ENCODE results near the gene SLC38A7.
"Not testable (repeated sequence)": the region's sequence is repeated elsewhere in the genome, so short reads cannot be mapped to it uniquely, and the experiment has no call there.

SLC38A7 gene

DNA sequence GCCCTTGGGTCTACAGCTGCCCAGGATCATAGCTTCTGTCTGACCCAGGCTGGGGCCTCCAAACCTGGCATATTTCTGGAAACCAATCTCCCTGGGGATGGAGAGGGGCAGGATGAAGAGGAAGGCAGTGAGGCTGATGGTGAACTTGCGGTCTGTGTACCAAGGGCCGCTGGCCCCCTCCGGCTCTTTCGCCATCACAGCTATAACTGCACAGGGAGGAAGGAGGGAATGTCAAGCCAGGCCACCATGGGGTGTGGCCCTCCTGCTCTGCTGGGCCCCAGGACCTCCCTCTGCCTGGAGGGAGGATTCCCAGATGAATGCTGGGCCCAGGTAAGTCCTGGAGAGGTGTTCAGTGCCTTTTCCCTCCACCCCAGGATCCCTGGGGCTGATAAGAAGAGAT, 6.3 kb downstream of the SLC38A7 start:
- DNase-seq, result no peak

DNA sequence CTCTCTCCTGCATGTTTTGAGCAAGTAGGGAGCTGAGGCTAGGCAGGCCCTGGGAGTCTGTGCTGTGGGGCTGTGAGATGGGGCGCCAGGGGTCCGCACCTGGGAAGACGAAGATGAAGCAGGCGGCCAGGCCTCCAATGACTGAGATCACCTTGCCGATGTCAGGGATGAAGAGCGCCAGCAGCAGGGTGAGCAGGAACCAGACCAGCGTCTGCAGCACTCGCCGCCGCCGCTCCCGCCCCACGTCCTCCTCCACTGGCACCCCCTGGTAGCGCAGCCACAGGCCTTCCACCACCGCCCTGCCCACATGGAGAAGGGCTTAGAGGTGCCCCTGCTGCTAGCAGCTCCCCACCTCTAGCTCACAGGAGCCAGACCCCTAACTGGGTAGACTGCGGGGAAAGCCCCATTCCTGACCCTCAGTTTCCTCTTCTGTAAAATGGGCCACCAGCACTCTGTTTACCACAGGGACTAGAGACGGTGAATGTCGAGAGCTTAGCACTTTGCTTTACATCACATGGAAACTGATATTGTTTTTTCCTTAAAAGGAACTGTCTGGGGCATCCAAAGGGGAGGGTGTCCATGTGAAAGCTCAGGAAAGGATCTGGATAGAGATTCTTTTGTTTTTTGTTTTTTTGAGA, 13.5 kb downstream of the SLC38A7 start:
- DNase-seq, result no peak

DNA sequence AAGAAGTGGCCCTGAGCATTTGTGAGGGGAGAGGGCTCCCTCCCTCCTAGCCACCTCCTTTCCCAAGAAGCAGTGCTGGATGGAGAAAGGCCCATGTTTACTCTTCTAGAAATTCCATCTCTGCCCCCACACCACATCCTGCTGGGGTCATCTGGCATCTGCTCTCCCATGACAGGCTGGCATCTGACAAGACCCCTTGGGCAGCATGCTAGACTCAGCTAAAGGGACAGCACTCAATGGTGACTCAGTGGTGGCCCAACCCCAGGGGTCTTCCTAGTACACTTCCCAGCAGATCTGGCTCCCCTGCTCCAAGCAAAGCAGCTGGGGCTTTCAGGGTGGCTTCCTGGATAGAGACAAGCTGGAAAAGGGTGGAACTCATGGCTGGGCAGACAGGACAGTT, 14.4 kb downstream of the SLC38A7 start:
- DNase-seq, result no peak

DNA sequence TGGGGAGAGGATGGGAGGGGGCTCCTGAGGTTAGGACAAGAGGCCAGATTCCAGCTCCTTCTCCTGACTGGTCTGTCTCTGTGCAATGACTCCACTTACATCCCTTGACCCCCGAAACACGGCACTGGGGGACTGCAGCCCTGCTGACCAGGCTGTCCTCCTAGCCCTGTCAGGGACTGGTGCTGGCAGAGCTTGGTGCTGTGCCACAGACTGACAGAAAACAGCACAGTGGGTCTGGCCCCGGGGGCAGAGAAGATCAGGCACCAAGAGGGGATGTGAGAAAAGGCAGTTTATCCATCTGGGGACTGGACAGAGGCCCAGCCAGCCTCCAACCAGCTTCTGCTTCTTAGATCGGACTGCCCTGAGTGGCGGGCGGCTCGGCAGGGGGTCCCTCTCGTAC, 19.4 kb downstream of the SLC38A7 start:
- no peak for DNase-seq

DNA sequence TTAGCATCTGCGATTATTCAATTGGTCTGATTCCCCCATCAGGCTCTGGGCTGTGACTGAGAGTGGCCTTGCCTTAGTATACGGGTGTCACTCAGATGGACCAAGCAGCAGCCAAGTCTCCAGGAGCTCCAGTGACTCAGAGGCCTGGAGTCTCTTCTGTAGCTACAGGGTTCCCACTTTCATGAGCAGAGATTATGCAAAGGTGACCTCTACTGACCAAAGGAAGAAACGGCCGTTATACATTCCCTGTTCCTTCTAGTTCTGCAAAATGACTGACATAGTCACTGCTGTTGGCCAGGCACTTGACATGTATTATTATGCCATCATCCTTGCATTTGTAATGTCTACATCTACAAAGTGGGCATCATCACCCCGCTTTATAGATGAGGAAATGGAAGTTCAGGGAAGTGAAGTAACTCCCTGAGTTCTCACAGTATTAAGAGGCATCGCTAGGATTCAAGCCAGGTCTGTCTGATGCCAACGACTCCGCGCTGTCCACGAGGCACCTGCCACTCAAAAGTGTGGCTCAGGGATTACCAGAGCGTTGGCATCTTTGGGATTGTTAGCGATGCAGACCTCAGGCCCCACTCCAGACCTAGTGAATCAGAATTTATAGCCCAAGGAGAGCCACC, 23.3 kb downstream of the SLC38A7 start:
- DNase-seq, result peak; percentile 90

DNA sequence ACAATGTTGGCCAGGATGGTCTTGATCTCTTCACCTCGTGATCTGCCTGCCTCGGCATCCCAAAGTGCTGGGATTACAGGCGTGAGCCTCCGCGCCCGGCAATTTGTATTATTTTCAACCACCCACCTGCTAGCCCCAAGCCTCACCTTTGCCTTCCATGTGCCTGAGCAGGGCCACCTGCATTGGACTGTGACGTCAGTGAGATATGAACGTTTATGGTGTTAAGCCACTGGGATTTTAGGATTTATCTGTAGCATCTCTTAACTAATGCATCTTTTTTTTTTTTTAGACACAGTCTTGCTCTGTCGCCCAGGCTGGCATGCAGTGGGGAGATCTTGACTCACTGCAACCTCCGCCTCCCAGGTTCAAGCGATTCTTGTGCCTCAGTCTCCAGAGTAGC, 24.7 kb downstream of the SLC38A7 start:
- not testable (repeated sequence) for DNase-seq

DNA sequence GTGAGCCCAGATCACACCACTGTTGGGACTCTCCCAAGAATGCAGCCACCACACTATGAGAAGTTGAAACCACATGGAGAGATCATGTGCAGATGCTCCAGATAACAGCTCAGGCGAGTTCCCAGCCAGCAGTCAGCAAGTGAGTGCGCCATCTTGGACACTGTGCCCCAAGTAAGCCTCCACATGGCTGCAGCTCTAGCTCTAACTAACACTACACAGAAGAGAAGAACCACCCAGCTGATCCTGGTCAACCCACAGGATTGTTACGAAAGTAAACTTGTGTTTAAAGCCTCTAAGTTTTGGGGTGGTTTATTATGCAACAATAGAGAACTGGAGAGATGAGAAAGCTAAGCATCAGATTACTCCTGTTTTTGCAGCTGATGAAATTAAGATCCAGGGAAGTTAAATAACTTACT, 25.8 kb downstream of the SLC38A7 start:
- no peak for DNase-seq

DNA sequence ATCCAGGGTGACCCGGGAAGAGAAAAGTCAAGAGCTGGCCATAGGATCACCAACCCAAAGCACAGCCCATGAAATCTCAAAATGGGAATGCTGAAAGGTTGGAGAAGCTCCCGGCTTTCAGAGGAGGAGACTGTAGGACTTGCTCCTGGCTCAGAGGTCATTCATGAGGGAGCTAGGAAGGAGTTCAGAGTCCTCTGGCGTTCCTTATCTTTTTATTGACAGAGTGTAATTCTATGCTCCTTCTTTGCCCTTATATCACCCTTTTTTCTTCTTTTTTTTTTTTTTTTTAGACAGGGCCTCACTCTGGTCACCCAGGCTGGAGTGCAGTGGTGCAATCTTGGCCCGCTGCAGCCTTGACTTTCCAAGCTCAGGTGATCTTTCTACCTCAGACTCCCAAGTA, 27.7 kb downstream of the SLC38A7 start:
- DNase-seq, result no peak

DNA sequence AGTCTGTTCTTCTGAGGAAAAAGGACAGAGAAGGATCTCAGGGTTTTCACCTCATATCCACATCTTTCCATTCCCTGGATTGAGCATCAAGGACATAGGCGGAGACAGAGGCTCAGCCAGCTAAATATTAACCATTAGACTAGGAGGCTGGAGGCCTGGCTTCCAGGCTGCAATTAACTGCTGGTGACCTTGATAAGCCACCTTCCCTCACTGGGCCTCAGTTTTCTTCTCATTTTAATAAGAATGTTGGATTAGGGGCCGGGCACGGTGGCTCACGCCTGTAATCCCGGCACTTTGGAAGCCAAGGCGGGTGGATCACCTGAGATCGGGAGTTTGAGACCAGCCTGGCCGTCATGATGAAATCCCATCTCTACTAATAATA, 29.4 kb downstream of the SLC38A7 start:
- no peak for DNase-seq

DNA sequence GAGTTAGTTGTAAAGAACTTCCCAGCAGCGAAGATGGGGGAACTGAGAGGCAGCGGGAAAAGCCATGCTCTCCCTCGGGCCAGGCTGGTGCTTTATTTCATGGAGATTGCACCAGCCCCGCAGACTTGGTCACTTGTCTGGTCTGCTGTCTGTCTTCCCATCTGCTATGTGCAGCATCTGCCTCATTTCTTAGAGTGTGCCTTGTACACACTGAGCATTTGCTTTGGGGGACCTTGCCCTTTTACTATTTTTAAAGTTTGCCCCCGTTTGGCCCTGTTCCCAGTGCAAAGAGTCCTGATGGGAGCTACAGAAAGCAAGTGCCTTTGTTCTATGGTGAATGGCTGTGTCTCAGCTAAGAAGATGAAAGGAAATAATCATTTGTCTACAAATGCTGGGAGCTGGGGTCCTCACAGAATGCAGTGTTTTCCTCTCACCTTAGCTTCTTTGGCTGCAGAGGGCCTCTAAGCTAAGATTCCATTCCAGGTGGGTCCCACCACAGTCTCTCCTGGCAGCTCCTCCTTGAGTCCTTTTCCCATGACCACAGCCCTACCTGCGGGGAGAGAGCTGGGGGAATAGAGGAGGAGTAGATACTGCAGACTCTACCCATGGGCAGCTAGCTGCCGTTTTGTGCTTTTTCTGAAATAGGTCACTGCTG, 29.9 kb downstream of the SLC38A7 start:
- DNase-seq, result no peak

DNA sequence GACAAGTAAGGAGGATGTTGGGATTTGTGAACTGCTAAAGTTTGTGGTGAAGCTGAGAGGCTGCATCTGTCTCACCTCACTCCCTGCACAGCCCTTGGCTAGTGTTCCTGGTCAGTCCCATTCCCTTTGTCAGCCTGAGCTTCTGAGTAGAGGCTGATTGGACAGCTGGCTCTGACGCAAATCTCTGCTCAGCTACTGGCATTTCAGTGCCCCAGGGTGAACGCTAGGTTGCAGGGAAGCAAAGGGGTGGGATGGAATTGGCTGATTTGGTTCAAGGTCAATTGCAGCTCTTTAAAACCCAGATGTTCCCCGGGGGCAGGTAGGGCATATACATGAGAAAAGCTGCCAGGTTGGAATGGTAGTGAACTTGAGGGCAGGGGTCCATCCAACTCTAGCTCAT, 31.8 kb downstream of the SLC38A7 start:
- DNase-seq, result no peak

DNA sequence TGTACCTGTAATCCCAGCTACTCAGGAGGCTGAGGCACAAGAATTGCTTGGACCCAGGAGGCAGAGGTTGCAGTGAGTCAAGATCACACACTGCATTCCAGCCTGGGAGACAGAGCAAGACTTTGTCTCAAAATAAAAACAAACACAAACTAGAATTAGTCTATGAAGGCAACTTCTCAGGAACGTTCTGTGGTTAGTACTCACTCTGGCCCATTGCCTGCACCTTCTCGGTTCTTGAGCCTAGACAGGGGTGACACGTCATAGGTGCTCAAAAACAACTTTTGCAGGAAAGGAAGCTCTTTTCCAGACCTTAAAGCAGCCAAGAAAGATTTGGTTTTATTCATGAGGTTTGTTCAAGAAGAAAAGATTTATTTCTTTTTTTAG, 32.6 kb downstream of the SLC38A7 start:
- no peak for DNase-seq

DNA sequence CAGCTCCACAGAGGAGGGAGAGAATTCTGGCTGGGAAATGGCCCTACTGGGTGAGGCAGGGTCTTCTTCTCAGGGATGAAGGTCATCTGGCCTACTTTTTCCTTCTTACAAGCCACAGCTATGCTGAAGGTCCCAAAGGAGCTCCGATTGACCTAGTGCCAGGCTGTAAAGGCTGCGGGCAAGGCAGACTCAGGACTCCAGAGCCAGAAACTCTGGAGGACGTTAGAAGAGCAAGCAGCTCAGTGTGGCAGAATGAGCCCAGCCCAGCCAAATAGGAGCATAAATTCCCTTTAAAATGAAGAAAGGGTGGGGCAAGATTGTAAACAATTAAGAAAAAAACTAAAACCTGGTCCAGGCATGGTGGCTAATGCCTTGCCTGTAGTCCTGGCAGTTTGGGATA, 34.9 kb downstream of the SLC38A7 start:
- no peak for DNase-seq

DNA sequence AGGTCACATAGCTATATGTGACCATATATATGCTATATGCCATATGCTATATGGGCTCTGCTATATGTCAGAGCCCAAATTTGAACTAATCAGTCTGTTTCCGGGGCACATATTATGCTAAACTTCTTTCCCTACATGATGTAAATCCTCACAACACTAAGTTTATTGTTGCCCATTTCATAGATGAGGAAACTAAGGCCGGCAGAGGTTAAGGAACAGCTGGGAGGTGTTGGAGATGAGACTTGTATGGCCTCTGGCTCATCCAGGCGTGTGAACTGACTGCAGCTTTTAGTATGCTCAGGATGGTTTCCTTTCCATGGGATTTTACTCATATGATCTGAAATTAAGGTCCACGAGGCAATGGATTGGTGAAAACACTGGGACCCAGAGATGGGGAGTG, 37.5 kb downstream of the SLC38A7 start:
- DNase-seq, result no peak

DNA sequence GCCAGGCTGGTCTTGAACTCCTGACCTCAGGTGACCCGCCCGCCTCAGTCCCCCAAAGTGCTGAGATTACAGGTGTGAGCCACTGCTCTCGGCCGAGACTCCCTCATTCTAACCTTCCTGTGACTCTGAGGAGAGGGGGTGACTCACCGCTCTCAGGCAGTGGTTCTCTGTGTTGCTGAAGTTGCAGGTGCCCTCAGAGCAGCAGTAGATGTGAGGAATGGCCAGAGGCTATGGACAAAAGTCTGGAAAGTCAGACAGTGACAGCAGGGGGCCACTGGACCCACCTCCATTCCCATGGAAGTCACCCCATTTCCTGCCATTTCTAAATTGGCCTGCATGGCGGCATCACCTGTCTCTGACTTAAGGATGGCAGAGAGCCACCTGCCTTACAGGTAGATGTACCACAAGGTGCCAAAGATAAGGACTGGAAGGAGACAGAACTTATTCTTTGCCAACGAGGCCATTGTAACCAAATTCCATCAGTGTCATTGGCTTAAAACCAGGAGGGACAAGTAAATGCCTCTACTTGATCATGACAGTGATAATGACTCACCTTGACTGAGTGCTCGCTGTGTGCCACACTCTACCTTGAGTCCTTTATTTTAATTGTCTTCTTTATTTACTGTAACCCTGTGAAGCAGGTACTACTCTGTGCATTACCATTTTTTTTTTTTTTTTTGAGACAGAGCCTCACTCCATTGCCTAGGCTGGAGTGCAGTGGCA, 39.6 kb downstream of the SLC38A7 start:
- DNase-seq, result no peak

DNA sequence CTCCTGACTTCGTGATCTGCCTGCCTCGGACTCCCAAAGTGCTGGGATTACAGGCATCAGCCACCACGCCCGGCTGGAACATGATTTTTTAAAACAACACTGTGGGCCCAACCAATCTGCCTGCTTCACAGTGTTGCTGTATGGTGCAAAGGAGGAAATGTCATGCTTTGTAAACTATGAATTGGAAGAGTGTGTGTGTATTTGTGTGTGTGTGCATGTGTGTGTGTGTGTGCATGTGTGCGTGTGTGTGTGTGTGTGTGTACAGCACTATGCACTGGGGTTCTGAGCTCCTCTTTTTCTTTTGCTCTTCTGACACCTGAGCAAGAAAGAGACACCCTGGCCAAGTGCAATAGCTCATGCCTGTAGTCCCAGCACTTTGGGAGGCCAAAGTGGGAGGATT, 40.5 kb downstream of the SLC38A7 start:
- DNase-seq, result no peak

DNA sequence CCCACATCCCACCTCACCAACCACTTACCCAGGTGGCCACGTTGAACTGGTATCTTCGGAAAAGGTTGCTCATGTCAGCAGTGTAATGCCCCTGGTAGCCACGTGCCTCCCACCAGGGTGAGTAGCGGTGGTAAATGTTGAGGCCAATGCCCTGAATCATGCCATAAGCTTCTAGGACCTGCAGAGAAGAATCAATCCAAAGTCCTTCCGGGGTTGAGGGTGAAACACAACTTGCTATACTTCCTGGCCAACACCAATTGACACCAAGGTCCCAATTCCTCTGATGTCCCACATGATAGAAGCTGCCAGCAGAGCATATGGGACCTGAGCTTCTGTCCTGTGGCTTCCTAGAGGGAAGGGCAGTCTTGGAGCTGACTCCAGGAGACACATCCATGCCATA, 43.6 kb downstream of the SLC38A7 start:
- no peak for DNase-seq

DNA sequence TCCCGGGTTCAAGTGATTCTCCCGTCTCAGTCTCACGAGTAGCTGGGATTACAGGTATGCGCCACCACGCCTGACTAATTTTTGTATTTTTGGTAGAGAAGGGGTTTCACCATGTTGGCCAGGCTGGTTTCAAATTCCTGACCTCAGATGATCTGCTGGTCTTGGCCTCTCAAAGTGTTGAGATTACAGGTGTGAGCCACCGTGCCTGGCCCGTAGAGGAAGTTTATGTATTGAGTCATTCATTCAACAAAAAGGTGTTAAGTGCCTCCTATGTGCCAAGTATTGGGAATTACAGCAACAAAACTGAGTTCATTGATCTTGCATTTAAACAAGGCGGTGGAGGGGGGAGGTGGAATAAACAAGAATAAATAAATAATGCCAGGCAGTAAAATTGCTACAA, 44.7 kb downstream of the SLC38A7 start:
- no peak for DNase-seq

DNA sequence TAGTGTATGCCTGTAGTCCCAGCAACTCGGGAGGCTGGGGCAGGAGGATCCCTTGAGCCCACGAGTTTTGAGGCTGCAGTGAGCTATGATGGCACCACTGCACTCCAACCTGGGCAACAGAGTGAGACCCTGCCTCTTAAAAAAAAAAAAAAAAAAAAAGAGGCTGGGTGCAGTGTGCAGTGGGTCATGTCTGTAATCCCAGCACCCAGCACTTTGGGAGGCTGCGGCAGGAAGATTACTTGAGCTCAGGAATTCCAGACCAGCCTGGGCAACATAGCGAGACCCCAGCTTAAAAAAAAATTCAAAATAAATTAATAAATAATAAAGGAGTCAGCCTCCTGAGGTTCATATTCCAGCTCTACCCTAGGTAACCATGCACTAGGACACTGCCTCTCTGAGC, 45.3 kb downstream of the SLC38A7 start:
- no peak for DNase-seq

DNA sequence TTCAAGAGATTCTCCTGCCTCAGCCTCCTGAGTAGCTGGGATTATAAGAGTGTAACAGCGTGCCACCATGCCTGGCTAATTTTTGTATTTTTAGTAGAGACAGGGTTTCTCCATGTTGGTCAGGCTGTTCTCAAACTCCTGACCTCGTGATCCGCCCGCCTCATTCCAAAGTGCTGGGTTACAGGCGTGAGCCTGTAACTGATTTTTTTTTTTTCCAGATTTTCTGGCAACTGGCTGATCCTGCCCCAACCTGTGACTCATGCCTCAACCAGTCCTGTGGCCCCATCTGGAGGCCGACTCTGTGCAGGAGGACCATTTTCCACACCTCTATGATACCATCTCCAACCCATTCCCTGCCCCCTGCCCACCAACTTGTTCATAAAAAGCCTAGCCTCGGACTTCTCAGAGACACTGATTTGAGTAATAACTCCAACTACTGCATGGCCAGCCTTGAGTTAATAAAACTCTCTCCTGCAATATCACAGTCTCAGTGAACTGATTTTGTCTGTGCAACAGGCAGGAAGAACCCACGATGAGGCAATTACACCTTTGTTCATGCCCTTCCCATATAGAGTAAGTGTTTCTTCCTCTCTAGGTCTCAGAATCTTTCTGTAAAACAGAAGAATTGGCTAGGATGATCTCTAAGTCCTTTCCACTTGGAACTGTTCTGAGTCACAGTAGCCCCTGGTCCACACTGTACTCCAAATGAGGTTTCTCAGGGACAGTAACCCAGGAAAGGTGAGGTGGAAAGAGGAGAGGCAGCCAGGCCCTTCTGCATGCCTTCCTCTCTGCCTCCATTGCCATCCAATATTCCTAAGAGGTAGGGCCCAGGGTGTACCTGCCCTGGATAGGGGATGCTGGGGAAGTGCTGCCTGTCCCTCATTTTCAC, 46.2 kb downstream of the SLC38A7 start:
- peak; percentile 31 for DNase-seq

DNA sequence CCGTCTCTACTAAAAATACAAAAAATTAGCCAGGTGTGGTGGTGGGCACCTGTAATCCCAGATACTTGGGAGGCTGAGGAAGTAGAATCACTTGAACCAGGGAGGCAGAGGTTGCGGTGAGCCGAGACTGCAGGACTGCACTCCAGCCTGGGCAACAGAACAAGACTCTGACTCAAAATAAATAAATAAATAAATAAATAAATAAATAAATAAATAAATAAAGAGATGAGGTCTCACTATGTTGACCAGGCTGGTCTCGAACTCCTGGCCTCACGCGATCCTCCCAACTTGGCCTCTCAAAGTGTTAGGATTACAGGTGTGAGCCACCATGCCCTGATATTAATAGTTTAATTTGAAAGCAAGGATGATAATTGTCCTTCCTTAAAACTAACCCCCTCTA, 47.5 kb downstream of the SLC38A7 start:
- DNase-seq, result not testable (repeated sequence)

DNA sequence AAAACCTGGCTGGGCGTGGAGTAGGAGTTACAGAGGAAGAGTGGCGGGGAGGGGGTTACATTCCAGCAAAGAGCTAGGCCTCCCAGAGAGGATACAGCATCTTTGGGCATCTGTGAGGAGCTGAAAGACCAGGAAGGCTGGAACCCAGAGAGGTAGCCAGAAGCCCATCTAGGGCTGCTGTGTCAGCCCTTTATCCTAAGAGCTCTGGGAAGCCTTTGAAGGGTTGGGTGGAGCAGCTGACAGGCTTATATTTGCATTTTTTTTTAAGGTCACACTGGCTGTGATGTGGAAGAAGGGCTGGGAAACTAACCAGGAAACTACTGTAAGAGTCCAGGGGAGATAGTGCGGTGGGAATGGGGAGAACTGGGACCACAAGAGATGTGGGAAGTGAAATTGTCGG, 48.1 kb downstream of the SLC38A7 start:
- no peak for DNase-seq

DNA sequence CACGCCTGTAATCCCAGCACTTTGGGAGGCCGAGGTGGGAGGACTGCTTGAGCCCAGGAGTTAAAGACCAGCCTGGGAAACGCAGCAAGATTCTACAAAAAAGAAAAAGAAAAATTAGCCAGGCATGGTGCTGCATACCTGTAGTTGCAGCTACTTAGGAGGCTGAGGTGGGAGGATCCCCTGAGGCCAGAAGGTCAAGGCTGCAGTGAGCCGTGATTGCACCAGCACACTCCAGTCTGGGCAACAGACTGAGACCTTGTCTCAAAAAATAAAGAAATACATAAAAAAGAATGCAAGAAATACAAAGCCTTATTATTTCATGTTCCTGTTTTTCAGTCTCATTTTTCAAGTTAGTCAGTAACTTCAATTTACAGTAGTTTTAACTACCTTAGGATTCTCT, 49.1 kb downstream of the SLC38A7 start:
- DNase-seq, result no peak

All from suppressor macrophage treated with lipopolysaccharide for 4 hours (primary cell).